Adrenal gland (tissue), 5 donors: ENCODE measurements around the gene SLC12A5.
A peak's percentile ranks its signal among the peaks of the same experiment; 100 is the strongest.

ENCODE experiments used
- POLR2A ChIP-seq, 2 donors: fragments of 450-650 bp; IDR thresholded peaks; one replicate each; pipeline ENCODE4 v1.6.1; 2017; ENCODE audit warnings: antibody characterized with exemption in 2 of 2, mild to moderate bottlenecking in 2 of 2, moderate library complexity in 1 of 2
- TF ChIP-seq, protein P1 (sequence below), 6 experiments: fragments of 450-650 bp in 4 of 6; fragments of 200-600 bp in 2 of 6; sonication (generic) in 1 of 6; IDR thresholded peaks; 1 replicate in 5 of 6; 2 replicates in 1 of 6; pipeline versions ENCODE4 v1.5.1 to v1.8.0; 2016 to 2021; ENCODE audit warnings: antibody characterized with exemption in 6 of 6, mild to moderate bottlenecking in 2 of 6, moderate library complexity in 1 of 6
- donor health status: DM: no; HTN: no; CAD: no.

DNA sequence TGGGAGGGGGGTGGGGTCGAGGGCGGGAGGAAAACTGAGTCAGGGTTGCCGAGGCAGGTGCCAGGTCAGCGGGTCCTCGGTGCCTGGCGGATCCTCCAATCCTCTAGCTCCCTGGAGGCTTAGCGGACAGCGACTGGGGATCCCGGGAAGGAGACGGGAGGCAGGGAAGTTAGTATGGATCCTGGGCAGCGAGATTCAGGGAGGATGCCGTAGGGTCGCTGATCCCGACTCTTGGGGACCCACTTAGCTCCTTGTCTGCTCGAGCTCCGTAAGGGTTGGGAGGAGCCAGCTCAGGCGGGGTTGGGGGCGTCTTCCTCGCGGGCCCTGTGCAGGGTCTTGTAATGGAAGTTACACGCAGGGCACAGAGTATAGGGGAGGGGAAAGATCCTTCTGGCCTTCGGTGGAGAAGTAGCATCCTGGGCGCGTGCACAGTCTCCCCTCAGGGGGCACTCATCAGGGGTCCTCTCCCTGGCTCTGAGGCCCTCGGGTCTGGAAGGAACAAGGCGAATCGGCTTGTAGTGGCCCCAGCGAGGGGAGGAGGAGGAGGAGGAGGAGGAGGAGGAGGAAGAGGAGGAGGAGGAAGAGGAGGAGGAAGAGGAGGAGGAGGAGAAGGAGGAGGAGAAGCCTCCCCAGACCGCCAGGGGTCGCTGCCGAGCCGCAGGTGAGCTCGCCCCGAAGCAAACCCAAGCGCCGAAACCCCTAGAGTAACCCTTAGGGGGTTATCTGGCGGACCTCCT lies 6.4 kb upstream of the SLC12A5 start:
- TF ChIP-seq, protein P1, sequence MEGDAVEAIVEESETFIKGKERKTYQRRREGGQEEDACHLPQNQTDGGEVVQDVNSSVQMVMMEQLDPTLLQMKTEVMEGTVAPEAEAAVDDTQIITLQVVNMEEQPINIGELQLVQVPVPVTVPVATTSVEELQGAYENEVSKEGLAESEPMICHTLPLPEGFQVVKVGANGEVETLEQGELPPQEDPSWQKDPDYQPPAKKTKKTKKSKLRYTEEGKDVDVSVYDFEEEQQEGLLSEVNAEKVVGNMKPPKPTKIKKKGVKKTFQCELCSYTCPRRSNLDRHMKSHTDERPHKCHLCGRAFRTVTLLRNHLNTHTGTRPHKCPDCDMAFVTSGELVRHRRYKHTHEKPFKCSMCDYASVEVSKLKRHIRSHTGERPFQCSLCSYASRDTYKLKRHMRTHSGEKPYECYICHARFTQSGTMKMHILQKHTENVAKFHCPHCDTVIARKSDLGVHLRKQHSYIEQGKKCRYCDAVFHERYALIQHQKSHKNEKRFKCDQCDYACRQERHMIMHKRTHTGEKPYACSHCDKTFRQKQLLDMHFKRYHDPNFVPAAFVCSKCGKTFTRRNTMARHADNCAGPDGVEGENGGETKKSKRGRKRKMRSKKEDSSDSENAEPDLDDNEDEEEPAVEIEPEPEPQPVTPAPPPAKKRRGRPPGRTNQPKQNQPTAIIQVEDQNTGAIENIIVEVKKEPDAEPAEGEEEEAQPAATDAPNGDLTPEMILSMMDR (IDR thresholded peaks at IDR 0.05): peak; percentile 42 to 87 (median 66)
- no peak for TF ChIP-seq POLR2A (IDR thresholded peaks at IDR 0.05)
